B cell (primary cell): ENCODE measurements around the gene SFSWAP. TPM values are rescaled to one million over a fixed set of nuclear protein-coding genes. Genes with fewer than 3 reads are reported as not detected.

Experiments used
- ATAC-seq: fragments of 200-7000 bp; cut with Tn5 transposase; one replicate; pipeline ENCODE4 v1.10.0; 2021; ENCODE audit warnings: low read depth, mild to moderate bottlenecking, moderate number of reproducible peaks, moderate library complexity
- CTCF ChIA-PET: fragments of 350-600 bp; sonication (Branson Sonifier 250); formaldehyde crosslinking; loops from one replicate; lab custom pipeline; 2021; ENCODE audit warnings: antibody characterized with exemption, inconsistent platforms; lab: Charles Lee
- POLR2A ChIA-PET: fragments of 350-600 bp; sonication (Branson Sonifier 250); formaldehyde crosslinking; loops from one replicate; lab custom pipeline; 2021; ENCODE audit warnings: antibody characterized with exemption; lab: Charles Lee
- DNase-seq: peaks from one replicate; pipeline ENCODE4 v3.0.0; 2013
- H2AFZ ChIP-seq: 2 replicates; pipeline ENCODE4 v1.6.1; 2012; ENCODE audit warnings: mild to moderate bottlenecking, low read depth, low read length; ENCODE audit not compliant: insufficient read depth, poor library complexity, severe bottlenecking
- H3K27ac ChIP-seq, 2 donors: 1 replicate in 1 of 2; 2 replicates in 1 of 2; pipeline ENCODE4 v1.5.1; 2012 to 2013; ENCODE audit warnings: low read length in 2 of 2, mild to moderate bottlenecking in 2 of 2, moderate library complexity in 1 of 2
- H3K27me3 ChIP-seq, 4 experiments: fragments of 200-600 bp in 1 of 4; sonication (generic) in 1 of 4; replicated peaks in 1 of 4; 1 replicate in 2 of 4; 2 replicates in 2 of 4; pipeline versions ENCODE4 v1.6.1 to v1.7.0; 2013 to 2016; ENCODE audit warnings: low read length in 3 of 4, mild to moderate bottlenecking in 2 of 4, mixed read lengths in 1 of 4, moderate library complexity in 1 of 4; ENCODE audit not compliant: insufficient read depth in 4 of 4, control insufficient read depth in 3 of 4; ENCODE audit errors: control extremely low read depth in 1 of 4
- H3K36me3 ChIP-seq, 2 experiments: replicated peaks in 1 of 2; 1 replicate in 1 of 2; 2 replicates in 1 of 2; pipeline versions ENCODE4 v1.6.1 to v1.7.1; 2013; ENCODE audit warnings: low read length in 1 of 2; ENCODE audit not compliant: insufficient read depth in 2 of 2, control insufficient read depth in 1 of 2; ENCODE audit errors: control extremely low read depth in 1 of 2, extremely low read depth in 1 of 2
- H3K4me1 ChIP-seq, 2 donors: fragments of 200-600 bp in 1 of 2; sonication (generic) in 1 of 2; 1 replicate in 1 of 2; 2 replicates in 1 of 2; pipeline versions ENCODE4 v1.5.1 to v1.6.1; 2013 to 2017; ENCODE audit warnings: low read length in 2 of 2; ENCODE audit not compliant: control insufficient read depth in 2 of 2, insufficient read depth in 2 of 2
- H3K4me2 ChIP-seq: replicated peaks from 2 replicates; pipeline ENCODE3; 2012; ENCODE audit warnings: mild to moderate bottlenecking, low read depth, low read length; ENCODE audit not compliant: poor library complexity, severe bottlenecking
- H3K4me3 ChIP-seq, 5 experiments: fragments of 200-600 bp in 1 of 5; sonication (generic) in 1 of 5; 1 replicate in 3 of 5; 2 replicates in 2 of 5; pipeline versions ENCODE4 v1.5.1 to v1.7.0; 2011 to 2016; ENCODE audit warnings: low read length in 4 of 5, mild to moderate bottlenecking in 4 of 5, low read depth in 2 of 5, control low read depth in 1 of 5, moderate library complexity in 1 of 5; ENCODE audit not compliant: insufficient read depth in 1 of 5; ENCODE audit errors: control extremely low read depth in 1 of 5, extremely low read depth in 1 of 5
- H3K79me2 ChIP-seq: fragments of 200-600 bp; sonication (generic); one replicate; pipeline ENCODE4 v1.6.0; 2016; ENCODE audit warnings: low read length; ENCODE audit not compliant: control insufficient read depth, insufficient read depth
- H3K9ac ChIP-seq: fragments of 200-600 bp; sonication (generic); 2 replicates; pipeline ENCODE4 v1.6.1; 2017; ENCODE audit warnings: mild to moderate bottlenecking, low read length, moderate library complexity
- H3K9me3 ChIP-seq, 3 donors: one replicate each; pipeline versions ENCODE4 v1.6.1 to v1.7.1; 2013; ENCODE audit warnings: low read length in 2 of 3; ENCODE audit not compliant: control insufficient read depth in 2 of 3, insufficient read depth in 1 of 3; ENCODE audit errors: control extremely low read depth in 1 of 3
- H4K20me1 ChIP-seq: 2 replicates; pipeline ENCODE4 v1.6.0; 2012; ENCODE audit warnings: mild to moderate bottlenecking, low read length; ENCODE audit not compliant: insufficient read depth, control insufficient read depth, poor library complexity, severe bottlenecking
- H3K27ac Mint-ChIP-seq: one replicate; pipeline ENCODE4 v1.8.0; 2021; ENCODE audit warnings: mixed read lengths
- H3K27me3 Mint-ChIP-seq: one replicate; pipeline ENCODE4 v1.8.0; 2021; ENCODE audit warnings: mixed read lengths
- H3K4me1 Mint-ChIP-seq: one replicate; pipeline ENCODE4 v1.8.0; 2021; ENCODE audit warnings: mixed read lengths
- H3K4me3 Mint-ChIP-seq: one replicate; pipeline ENCODE4 v1.8.0; 2021; ENCODE audit warnings: mixed read lengths
- H3K9me3 Mint-ChIP-seq: one replicate; pipeline ENCODE4 v1.8.0; 2022; ENCODE audit warnings: mixed read lengths; ENCODE audit not compliant: insufficient read depth
- EZH2 ChIP-seq: IDR thresholded peaks from 2 replicates; pipeline ENCODE4 v1.6.1; 2012; ENCODE audit warnings: borderline replicate concordance, low read depth, mild to moderate bottlenecking, moderate library complexity, low read length; ENCODE audit not compliant: insufficient read depth, poor library complexity, severe bottlenecking
- WGBS: methylation state at CpG from one replicate; pipeline ENCODE4 v1.1.5; 2013; ENCODE audit warnings: missing lambda C conversion rate; ENCODE audit not compliant: insufficient coverage; 5-methylcytosine and 5-hydroxymethylcytosine counted together
- intact Hi-C: fragments of 100-400 bp; cut with micrococcal nuclease; formaldehyde crosslinking; loops from one replicate; pipeline ENCODE4 v1.10.0; 2022
- polyA plus RNA-seq: library from polyadenylated mRNA; depleted of rRNA; stranded (reverse); fragments of >200 nt; gene quantifications from 2 replicates; pipeline ENCODE4 v1.2.3, GENCODE V29; 2012
- total RNA-seq, 2 donors: library from RNA; stranded (reverse); fragments of 120-200 nt in 1 of 2; gene quantifications; 1 replicate in 1 of 2; 2 replicates in 1 of 2; pipeline versions ENCODE4 v1.2.3 to v1.2.4, GENCODE V29; 2013 to 2022
- TF ChIP-seq, protein P1 (sequence below): fragments of 200-600 bp; IDR thresholded peaks from one replicate; pipeline ENCODE4 v1.8.0; 2022; ENCODE audit warnings: antibody characterized with exemption, mild to moderate bottlenecking

Gene SFSWAP
- total and polyA plus RNA-seq, 2 donors (not counting 1 experiment from before 2014, with no cell fraction given), result 69.3 to 122 TPM

DNA sequence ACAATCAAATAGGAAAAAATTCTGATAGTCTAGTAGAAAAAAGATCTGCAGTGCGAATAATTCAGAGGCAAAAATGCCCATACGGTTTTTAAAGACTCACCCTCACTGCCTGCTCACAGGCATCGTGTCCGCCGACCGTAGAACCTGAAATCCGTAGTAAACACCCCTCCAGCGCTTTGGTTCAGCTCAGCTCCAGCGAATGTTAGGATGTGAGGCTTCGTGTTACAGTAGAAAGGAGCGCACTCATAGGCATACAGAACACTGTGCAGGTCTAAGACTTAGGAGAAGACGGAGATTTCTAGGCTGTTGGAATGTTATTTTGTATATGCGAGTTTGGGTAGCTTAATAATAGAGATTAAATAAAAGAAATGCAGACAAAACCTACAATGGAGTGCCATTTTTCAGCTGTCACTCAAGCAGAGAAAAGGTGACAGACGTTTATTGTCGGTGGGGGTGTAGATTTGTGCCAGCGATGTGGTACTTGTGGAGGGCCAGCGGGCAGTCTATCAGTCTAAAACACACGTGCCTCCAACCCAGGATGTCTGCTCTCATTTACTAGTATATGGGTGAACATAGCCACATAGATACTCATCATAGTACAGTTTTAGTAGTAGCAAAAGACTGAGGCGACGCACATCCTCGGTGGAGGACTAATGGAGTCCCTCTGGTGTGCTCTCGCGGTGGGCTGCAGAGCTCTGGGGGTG lies 25.7 kb downstream of the SFSWAP start:
- Histone ChIP-seq H3K4me1 (no peaks in the 10 kb centered on the region), H2AFZ (no peak overlapping the region), H3K27ac (no peak overlapping the region), H3K36me3 (peaks cover 0 to 45% of the 10 kb centered on the region in 2 experiments), H4K20me1 (peaks cover 8% of the 10 kb centered on the region), H3K27me3 (no peaks in the 10 kb centered on the region), H3K79me2 (peaks cover 12% of the 10 kb centered on the region), H3K9me3 (no peaks in the 10 kb centered on the region), H3K4me3 (no peak overlapping the region), H3K9ac (no peak overlapping the region), H3K4me2 (no peak overlapping the region)
- DNase-seq, result no peak
- no peak for TF ChIP-seq EZH2
- TF ChIP-seq, protein P1, sequence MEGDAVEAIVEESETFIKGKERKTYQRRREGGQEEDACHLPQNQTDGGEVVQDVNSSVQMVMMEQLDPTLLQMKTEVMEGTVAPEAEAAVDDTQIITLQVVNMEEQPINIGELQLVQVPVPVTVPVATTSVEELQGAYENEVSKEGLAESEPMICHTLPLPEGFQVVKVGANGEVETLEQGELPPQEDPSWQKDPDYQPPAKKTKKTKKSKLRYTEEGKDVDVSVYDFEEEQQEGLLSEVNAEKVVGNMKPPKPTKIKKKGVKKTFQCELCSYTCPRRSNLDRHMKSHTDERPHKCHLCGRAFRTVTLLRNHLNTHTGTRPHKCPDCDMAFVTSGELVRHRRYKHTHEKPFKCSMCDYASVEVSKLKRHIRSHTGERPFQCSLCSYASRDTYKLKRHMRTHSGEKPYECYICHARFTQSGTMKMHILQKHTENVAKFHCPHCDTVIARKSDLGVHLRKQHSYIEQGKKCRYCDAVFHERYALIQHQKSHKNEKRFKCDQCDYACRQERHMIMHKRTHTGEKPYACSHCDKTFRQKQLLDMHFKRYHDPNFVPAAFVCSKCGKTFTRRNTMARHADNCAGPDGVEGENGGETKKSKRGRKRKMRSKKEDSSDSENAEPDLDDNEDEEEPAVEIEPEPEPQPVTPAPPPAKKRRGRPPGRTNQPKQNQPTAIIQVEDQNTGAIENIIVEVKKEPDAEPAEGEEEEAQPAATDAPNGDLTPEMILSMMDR, result no peak
- no peaks in the 10 kb centered on the region for H3K27me3 Mint-ChIP-seq
- WGBS, result 98% methylated on average over 17 of the region's 23 CpGs
- H3K4me1 Mint-ChIP-seq, result no peaks in the 10 kb centered on the region
- POLR2A ChIA-PET, result no interaction called here
- intact Hi-C loops, result no loop called here
- H3K9me3 Mint-ChIP-seq, result no peaks in the 10 kb centered on the region
- H3K4me3 Mint-ChIP-seq, result no peak overlapping the region
- CTCF ChIA-PET, result interaction anchor here (1.6 kb wide), 1 partner anchor 18 kb away, joined by 5 read pairs; no protein-coding TSS in a partner anchor
- H3K27ac Mint-ChIP-seq, result no peak overlapping the region
- ATAC-seq, result no peak

DNA sequence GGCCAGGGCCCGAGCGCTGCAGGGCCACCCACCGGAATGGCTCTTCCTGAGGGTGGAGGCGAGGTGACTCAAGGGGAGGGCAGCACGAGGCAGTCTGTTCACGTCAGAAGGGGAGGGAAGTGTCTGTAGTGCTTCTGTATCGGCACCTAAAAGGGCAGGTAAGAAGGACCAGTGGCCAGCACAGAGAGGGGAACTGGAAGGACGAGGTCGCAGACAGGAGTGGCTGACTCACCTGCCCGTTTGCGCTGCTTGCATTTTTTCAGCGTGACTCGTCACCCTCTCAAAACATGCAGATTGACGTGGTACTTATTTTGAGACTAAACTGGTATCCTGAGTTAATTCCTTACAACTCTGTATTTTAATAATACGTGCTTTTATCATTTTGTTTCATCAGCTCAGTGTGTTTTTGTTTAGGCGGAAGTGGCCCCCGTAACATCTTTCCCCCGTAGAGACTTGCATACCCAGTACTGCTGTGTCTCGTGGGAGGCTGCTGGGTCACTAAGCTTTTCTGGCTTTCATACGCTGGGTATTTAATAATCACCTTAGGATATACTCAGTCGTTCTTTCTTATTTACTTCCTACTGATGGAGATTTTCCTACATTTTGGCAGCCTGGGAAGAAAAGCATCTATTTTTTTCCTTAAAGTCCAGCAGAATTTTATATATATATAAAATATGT lies 26.4 kb downstream of the SFSWAP start:
- ChIA-PET POLR2A (no interaction called here), CTCF (no interaction called here)
- Mint-ChIP-seq H3K4me3 (no peak overlapping the region), H3K27ac (no peak overlapping the region), H3K4me1 (no peaks in the 10 kb centered on the region), H3K27me3 (no peaks in the 10 kb centered on the region), H3K9me3 (no peaks in the 10 kb centered on the region)
- TF ChIP-seq, protein P1, result no peak
- no peak for TF ChIP-seq EZH2
- H3K9me3 ChIP-seq, result no peaks in the 10 kb centered on the region
- H3K36me3 ChIP-seq, result peaks cover 0 to 48% of the 10 kb centered on the region in 2 experiments
- no peaks in the 10 kb centered on the region for H3K4me1 ChIP-seq
- ATAC-seq (no peak), DNase-seq (no peak)
- no peaks in the 10 kb centered on the region for H3K27me3 ChIP-seq
- H3K79me2 ChIP-seq, result peaks cover 14% of the 10 kb centered on the region
- no peak overlapping the region for H3K27ac ChIP-seq
- H3K9ac ChIP-seq, result no peak overlapping the region
- H3K4me2 ChIP-seq, result no peak overlapping the region
- H2AFZ ChIP-seq, result no peak overlapping the region
- WGBS, result 90% methylated on average over 14 of the region's 21 CpGs
- intact Hi-C loops, result no loop called here
- no peak overlapping the region for H3K4me3 ChIP-seq
- H4K20me1 ChIP-seq, result peaks cover 8% of the 10 kb centered on the region
